SK-N-SH (cell line): ENCODE data around the gene ASIC4. TPM values are rescaled to one million over a fixed set of nuclear protein-coding genes. Genes with fewer than 3 reads are reported as not detected.
A peak's percentile ranks its signal among the peaks of the same experiment; 100 is the strongest.

ENCODE experiments used
- CTCF ChIA-PET: fragments of 300-600, 350-600 bp; formaldehyde crosslinking; extraction: SDS; loops from one replicate; lab custom pipeline; 2021; lab: Yijun Ruan, JAX
- POLR2A ChIA-PET: fragments of 350-600 bp; sonication (Branson Sonifier 250); formaldehyde crosslinking; extraction: SDS; loops from one replicate; lab custom pipeline; 2020; ENCODE audit warnings: antibody characterized with exemption, inconsistent platforms; lab: Yijun Ruan, JAX
- DNase-seq: peaks from one replicate; pipeline ENCODE4 v3.0.0; 2012
- H2AFZ ChIP-seq: fragments of 200-600 bp; sonication (generic); 2 replicates; pipeline ENCODE4 v1.8.1; 2016; ENCODE audit warnings: antibody characterized with exemption, mild to moderate bottlenecking, low read depth
- H3F3A ChIP-seq: fragments of 200-600 bp; sonication (generic); replicated peaks from 2 replicates; pipeline ENCODE3; 2016; ENCODE audit warnings: antibody characterized with exemption, mild to moderate bottlenecking; ENCODE audit not compliant: insufficient read depth
- H3K27ac ChIP-seq, 2 experiments: fragments of 200-500 bp in 1 of 2; fragments of 200-600 bp in 1 of 2; sonication (Bioruptor generic) in 1 of 2; sonication (generic), shearing (Covaris generic) in 1 of 2; 2 replicates each; pipeline versions ENCODE4 v1.5.1 to v1.6.1; 2014 to 2016; ENCODE audit warnings: low read depth in 2 of 2, inconsistent platforms in 1 of 2, low read length in 1 of 2, mild to moderate bottlenecking in 1 of 2, mixed read lengths in 1 of 2
- H3K27me3 ChIP-seq: fragments of 200-600 bp; sonication (generic), shearing (Covaris generic); 2 replicates; pipeline ENCODE4 v1.6.1; 2016; ENCODE audit warnings: mixed run types; ENCODE audit not compliant: insufficient read depth
- H3K36me3 ChIP-seq, 2 experiments: fragments of 200-500 bp in 1 of 2; fragments of 200-600 bp in 1 of 2; sonication (Bioruptor generic) in 1 of 2; sonication (generic) in 1 of 2; replicated peaks in 1 of 2; 2 replicates each; pipeline versions ENCODE3 to v1.5.1; 2014 to 2016; ENCODE audit warnings: low read length in 1 of 2, mild to moderate bottlenecking in 1 of 2; ENCODE audit not compliant: insufficient read depth in 2 of 2, control insufficient read depth in 1 of 2
- H3K4me1 ChIP-seq, 2 experiments: fragments of 200-500 bp in 1 of 2; fragments of 200-600 bp in 1 of 2; sonication (Bioruptor generic) in 1 of 2; sonication (generic), shearing (Covaris generic) in 1 of 2; 2 replicates each; pipeline versions ENCODE4 v1.5.1 to v1.6.1; 2014 to 2016; ENCODE audit warnings: low read depth in 1 of 2, low read length in 1 of 2, mixed run types in 1 of 2; ENCODE audit not compliant: insufficient read depth in 2 of 2, control insufficient read depth in 1 of 2
- H3K4me2 ChIP-seq: fragments of 200-600 bp; sonication (generic), shearing (Covaris generic); 2 replicates; pipeline ENCODE4 v1.6.1; 2017; ENCODE audit warnings: mixed run types
- H3K4me3 ChIP-seq, 2 experiments: fragments of 200-500 bp in 1 of 2; fragments of 200-600 bp in 1 of 2; sonication (Bioruptor generic) in 1 of 2; sonication (generic), shearing (Covaris generic) in 1 of 2; 2 replicates each; pipeline versions ENCODE4 v1.5.1 to v1.8.1; 2014 to 2016; ENCODE audit warnings: low read depth in 2 of 2, inconsistent platforms in 1 of 2, low read length in 1 of 2, mild to moderate bottlenecking in 1 of 2, mixed read lengths in 1 of 2, moderate library complexity in 1 of 2
- H3K79me2 ChIP-seq: fragments of 200-600 bp; sonication (generic); 2 replicates; pipeline ENCODE4 v1.8.1; 2017; ENCODE audit warnings: mild to moderate bottlenecking; ENCODE audit not compliant: insufficient read depth
- H3K9ac ChIP-seq: fragments of 200-600 bp; sonication (generic); 2 replicates; pipeline ENCODE4 v1.6.1; 2017; ENCODE audit warnings: mixed run types
- H3K9me2 ChIP-seq: fragments of 200-600 bp; sonication (generic); 2 replicates; pipeline ENCODE4 v1.6.1; 2017; ENCODE audit warnings: mixed run types
- H3K9me3 ChIP-seq: fragments of 200-600 bp; sonication (generic); 2 replicates; pipeline ENCODE4 v1.6.1; 2017; ENCODE audit warnings: mixed run types, mild to moderate bottlenecking, moderate library complexity
- H4K20me1 ChIP-seq: fragments of 200-600 bp; sonication (generic); 2 replicates; pipeline ENCODE4 v1.6.1; 2017; ENCODE audit warnings: mild to moderate bottlenecking, mixed run types; ENCODE audit not compliant: insufficient read depth
- ELF1 ChIP-seq: IDR thresholded peaks from 2 replicates; pipeline ENCODE4 v1.4.0; 2012
- FOXJ3 ChIP-seq: sonication (generic); formaldehyde crosslinking; IDR thresholded peaks from 2 replicates; pipeline ENCODE4 v1.5.1; 2020; ENCODE audit warnings: mild to moderate bottlenecking, missing genetic modification reagents
- FOXM1 ChIP-seq: IDR thresholded peaks from 2 replicates; pipeline ENCODE4 v1.4.0; 2012; ENCODE audit warnings: low read depth, mild to moderate bottlenecking
- GABPA ChIP-seq: IDR thresholded peaks from 2 replicates; pipeline ENCODE4 v1.4.0; 2012; ENCODE audit warnings: low read depth, mild to moderate bottlenecking
- GATA2 ChIP-seq: sonication (generic); formaldehyde crosslinking; IDR thresholded peaks from 2 replicates; pipeline ENCODE4 v1.5.0; 2020; ENCODE audit warnings: mild to moderate bottlenecking, missing genetic modification reagents
- JUND ChIP-seq: IDR thresholded peaks from 2 replicates; pipeline ENCODE4 v1.4.0; 2012
- MAX ChIP-seq: IDR thresholded peaks from 2 replicates; pipeline ENCODE4 v1.4.0; 2012; ENCODE audit warnings: low read depth
- MEF2A ChIP-seq: IDR thresholded peaks from 2 replicates; pipeline ENCODE4 v1.4.0; 2012; ENCODE audit warnings: low read depth, borderline replicate concordance
- MXI1 ChIP-seq: IDR thresholded peaks from 2 replicates; pipeline ENCODE4 v1.6.1; 2012; ENCODE audit warnings: mild to moderate bottlenecking, low read depth, low read length, improper control_type of control experiment
- POLR2AphosphoS5 ChIP-seq: IDR thresholded peaks from 2 replicates; pipeline ENCODE4 v1.6.1; 2012; ENCODE audit warnings: low read depth, low read length
- RAD21 ChIP-seq: IDR thresholded peaks from 2 replicates; pipeline ENCODE4 v1.6.1; 2012; ENCODE audit warnings: mild to moderate bottlenecking, low read length
- RFX5 ChIP-seq: IDR thresholded peaks from 2 replicates; pipeline ENCODE4 v1.6.1; 2012; ENCODE audit warnings: mild to moderate bottlenecking, improper control_type of control experiment, low read length
- SIN3A ChIP-seq: IDR thresholded peaks from 2 replicates; pipeline ENCODE4 v1.6.1; 2012; ENCODE audit warnings: low read depth, mild to moderate bottlenecking, low read length, moderate library complexity, borderline replicate concordance
- SMC3 ChIP-seq: IDR thresholded peaks from 2 replicates; pipeline ENCODE4 v1.6.1; 2012; ENCODE audit warnings: low read depth, low read length, improper control_type of control experiment
- TEAD4 ChIP-seq: IDR thresholded peaks from 2 replicates; pipeline ENCODE4 v1.4.0; 2012; ENCODE audit warnings: mild to moderate bottlenecking, borderline replicate concordance; ENCODE audit not compliant: insufficient read depth
- YY1 ChIP-seq: IDR thresholded peaks from 2 replicates; pipeline ENCODE4 v1.4.0; 2012; ENCODE audit warnings: low read depth, mild to moderate bottlenecking
- WGBS: methylation state at CpG from one replicate; pipeline ENCODE4 v1.1.6; 2017; ENCODE audit warnings: low lambda C conversion rate; 5-methylcytosine and 5-hydroxymethylcytosine counted together
- polyA plus RNA-seq, 3 experiments: library from polyadenylated mRNA; depleted of rRNA; stranded (reverse); fragments of >200 nt; gene quantifications; 2 replicates each; pipeline ENCODE4 v1.2.3, GENCODE V29; 2012
- TF ChIP-seq, protein P1 (sequence below): fragments of 200-600 bp; sonication (generic); IDR thresholded peaks from 2 replicates; pipeline ENCODE4 v1.6.1; 2017; ENCODE audit warnings: antibody characterized with exemption, mild to moderate bottlenecking, moderate library complexity
- TF ChIP-seq, protein P2 (sequence below): fragments of 150-350 bp; IDR thresholded peaks from 2 replicates; pipeline ENCODE4 v1.6.1; 2017; ENCODE audit warnings: antibody characterized with exemption, low read length, low read depth, borderline replicate concordance
- TF ChIP-seq, protein P3 (sequence below): IDR thresholded peaks from 2 replicates; pipeline ENCODE4 v1.6.1; 2012; ENCODE audit warnings: mild to moderate bottlenecking, low read depth, low read length, moderate library complexity

The ASIC4 gene
- polyA plus RNA-seq, 1 of the 3 experiments (the other 2 are of a cell fraction): 0.05 TPM

DNA sequence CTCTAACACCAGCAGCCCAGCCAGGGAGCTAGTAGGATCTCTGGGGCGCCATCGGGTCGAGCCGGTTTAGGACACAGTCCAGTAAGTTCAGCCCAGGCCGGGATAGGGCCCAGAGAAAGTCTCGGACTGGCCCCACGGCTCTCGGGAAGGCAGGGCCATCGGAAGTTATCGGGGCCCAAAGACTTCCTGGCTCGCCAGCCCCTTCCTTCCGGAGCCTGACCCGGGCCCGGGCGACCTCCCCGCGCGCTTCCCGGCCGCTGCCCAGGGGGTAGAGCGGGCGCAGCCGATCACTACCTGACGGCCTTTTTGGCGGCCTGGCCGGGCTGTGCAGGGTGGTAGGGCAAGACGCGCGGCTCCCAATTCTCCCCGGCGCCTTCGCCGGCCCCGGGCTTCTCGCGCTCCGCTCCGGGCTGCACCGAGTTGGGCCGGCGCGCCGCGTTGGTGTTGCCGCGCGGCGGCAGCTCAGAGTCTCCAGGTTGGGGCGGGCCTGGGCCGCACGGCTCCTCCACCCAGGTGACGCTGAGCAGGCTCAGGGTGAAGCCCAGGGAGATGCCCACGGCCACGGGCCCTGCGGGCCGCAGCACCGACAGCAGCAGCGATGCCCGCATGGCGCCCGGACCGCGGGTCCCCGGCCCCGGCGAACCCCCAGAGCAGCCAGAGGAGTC, 28.8 kb downstream of the ASIC4 start:
- Histone ChIP-seq H3K9me3 (no peaks in the 10 kb centered on the region), H3K4me1 (peaks cover 7 to 32% of the 10 kb centered on the region in 2 experiments; a peak in 2 of 4 replicates), H3K4me2 (peak overlapping the region; percentile 97), H4K20me1 (peaks cover 20% of the 10 kb centered on the region), H3K36me3 (peaks cover 9 to 30% of the 10 kb centered on the region in 2 experiments), H3F3A (peaks cover 6% of the 10 kb centered on the region), H3K9me2 (no peaks in the 10 kb centered on the region), H3K79me2 (peaks cover 13% of the 10 kb centered on the region), H3K27me3 (no peaks in the 10 kb centered on the region), H3K9ac (peak overlapping the region; percentile 75), H3K4me3 (peak overlapping the region; percentile 62 to 86), H3K27ac (peak overlapping the region; percentile 62 to 77), H2AFZ (peak overlapping the region; percentile 78)
- ChIA-PET CTCF (interaction anchor here (0.6 to 62.1 kb wide), 22 partner anchors 15 to 265 kb away, joined by 3 to 2824 read pairs (median 9); partner anchors contain the start of genes ASIC4, GMPPA and STK11IP), POLR2A (interaction anchor here (1.0 to 1.9 kb wide), 6 partner anchors 10 to 55 kb away, joined by 3 to 14 read pairs (median 9); partner anchors contain the start of genes GMPPA, INHA, OBSL1 and STK11IP)
- DNase-seq: peak; percentile 71
- TF ChIP-seq YY1 (0 out of 2 replicates have a peak, but pooled peaks have one; percentile 16), GABPA (peak; percentile 71), MAX (peak; percentile 16; the same call in 1 of the 2 replicates), FOXJ3 (no peak), RFX5 (no peak), RAD21 (no peak), SMC3 (no peak), POLR2AphosphoS5 (no peak), FOXM1 (no peak)
- TF ChIP-seq, protein P1, sequence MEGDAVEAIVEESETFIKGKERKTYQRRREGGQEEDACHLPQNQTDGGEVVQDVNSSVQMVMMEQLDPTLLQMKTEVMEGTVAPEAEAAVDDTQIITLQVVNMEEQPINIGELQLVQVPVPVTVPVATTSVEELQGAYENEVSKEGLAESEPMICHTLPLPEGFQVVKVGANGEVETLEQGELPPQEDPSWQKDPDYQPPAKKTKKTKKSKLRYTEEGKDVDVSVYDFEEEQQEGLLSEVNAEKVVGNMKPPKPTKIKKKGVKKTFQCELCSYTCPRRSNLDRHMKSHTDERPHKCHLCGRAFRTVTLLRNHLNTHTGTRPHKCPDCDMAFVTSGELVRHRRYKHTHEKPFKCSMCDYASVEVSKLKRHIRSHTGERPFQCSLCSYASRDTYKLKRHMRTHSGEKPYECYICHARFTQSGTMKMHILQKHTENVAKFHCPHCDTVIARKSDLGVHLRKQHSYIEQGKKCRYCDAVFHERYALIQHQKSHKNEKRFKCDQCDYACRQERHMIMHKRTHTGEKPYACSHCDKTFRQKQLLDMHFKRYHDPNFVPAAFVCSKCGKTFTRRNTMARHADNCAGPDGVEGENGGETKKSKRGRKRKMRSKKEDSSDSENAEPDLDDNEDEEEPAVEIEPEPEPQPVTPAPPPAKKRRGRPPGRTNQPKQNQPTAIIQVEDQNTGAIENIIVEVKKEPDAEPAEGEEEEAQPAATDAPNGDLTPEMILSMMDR: no peak
- TF ChIP-seq, protein P2, sequence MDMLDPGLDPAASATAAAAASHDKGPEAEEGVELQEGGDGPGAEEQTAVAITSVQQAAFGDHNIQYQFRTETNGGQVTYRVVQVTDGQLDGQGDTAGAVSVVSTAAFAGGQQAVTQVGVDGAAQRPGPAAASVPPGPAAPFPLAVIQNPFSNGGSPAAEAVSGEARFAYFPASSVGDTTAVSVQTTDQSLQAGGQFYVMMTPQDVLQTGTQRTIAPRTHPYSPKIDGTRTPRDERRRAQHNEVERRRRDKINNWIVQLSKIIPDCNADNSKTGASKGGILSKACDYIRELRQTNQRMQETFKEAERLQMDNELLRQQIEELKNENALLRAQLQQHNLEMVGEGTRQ: no peak
- 0% methylated on average over 19 of the region's 66 CpGs for WGBS

GRCh38 chr2:219543596-219544358, 29.5 kb downstream of the ASIC4 start, which contains the start of the genes CHPF and TMEM198:
CHPF (minus strand) TSS chr2:219543809; CDS start chr2:219543538, 271 bp downstream.
TMEM198 (plus strand) TSS chr2:219544028; CDS start chr2:219544728, 700 bp downstream.
- Histone ChIP-seq H4K20me1 (peaks cover 20% of the 10 kb centered on the region), H3K27me3 (no peaks in the 10 kb centered on the region), H3K4me1 (peaks cover 7 to 30% of the 10 kb centered on the region in 2 experiments; a peak in 2 of 4 replicates), H3K4me2 (peak within 1 kb of the TSS; percentile 97), H3K9ac (peak within 1 kb of the TSS; percentile 75), H2AFZ (peak within 1 kb of the TSS; percentile 92), H3K9me3 (no peaks in the 10 kb centered on the region), H3K36me3 (peaks cover 9 to 29% of the 10 kb centered on the region in 2 experiments), H3F3A (peaks cover 6% of the 10 kb centered on the region), H3K79me2 (peaks cover 13% of the 10 kb centered on the region), H3K4me3 (peak within 1 kb of the TSS; percentile 62 to 86), H3K27ac (peak within 1 kb of the TSS; percentile 73 to 77), H3K9me2 (no peaks in the 10 kb centered on the region)
- CTCF ChIA-PET: interaction anchor here (0.6 to 62.1 kb wide), 15 partner anchors 9 to 266 kb away, joined by 3 to 2824 read pairs (median 7); partner anchors contain the start of genes ASIC4, GMPPA and STK11IP
- DNase-seq: peak; percentile 100
- 2% methylated on average over 34 of the region's 75 CpGs for WGBS
- POLR2A ChIA-PET: interaction anchor here (1.0 to 1.9 kb wide), 6 partner anchors 9 to 54 kb away, joined by 3 to 14 read pairs (median 9); partner anchors contain the start of genes GMPPA, INHA, OBSL1 and STK11IP
- TF ChIP-seq, protein P3, sequence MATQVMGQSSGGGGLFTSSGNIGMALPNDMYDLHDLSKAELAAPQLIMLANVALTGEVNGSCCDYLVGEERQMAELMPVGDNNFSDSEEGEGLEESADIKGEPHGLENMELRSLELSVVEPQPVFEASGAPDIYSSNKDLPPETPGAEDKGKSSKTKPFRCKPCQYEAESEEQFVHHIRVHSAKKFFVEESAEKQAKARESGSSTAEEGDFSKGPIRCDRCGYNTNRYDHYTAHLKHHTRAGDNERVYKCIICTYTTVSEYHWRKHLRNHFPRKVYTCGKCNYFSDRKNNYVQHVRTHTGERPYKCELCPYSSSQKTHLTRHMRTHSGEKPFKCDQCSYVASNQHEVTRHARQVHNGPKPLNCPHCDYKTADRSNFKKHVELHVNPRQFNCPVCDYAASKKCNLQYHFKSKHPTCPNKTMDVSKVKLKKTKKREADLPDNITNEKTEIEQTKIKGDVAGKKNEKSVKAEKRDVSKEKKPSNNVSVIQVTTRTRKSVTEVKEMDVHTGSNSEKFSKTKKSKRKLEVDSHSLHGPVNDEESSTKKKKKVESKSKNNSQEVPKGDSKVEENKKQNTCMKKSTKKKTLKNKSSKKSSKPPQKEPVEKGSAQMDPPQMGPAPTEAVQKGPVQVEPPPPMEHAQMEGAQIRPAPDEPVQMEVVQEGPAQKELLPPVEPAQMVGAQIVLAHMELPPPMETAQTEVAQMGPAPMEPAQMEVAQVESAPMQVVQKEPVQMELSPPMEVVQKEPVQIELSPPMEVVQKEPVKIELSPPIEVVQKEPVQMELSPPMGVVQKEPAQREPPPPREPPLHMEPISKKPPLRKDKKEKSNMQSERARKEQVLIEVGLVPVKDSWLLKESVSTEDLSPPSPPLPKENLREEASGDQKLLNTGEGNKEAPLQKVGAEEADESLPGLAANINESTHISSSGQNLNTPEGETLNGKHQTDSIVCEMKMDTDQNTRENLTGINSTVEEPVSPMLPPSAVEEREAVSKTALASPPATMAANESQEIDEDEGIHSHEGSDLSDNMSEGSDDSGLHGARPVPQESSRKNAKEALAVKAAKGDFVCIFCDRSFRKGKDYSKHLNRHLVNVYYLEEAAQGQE: peak; percentile 98
- TF ChIP-seq JUND (no peak), MEF2A (no peak), MXI1 (peak; percentile 81), TEAD4 (no peak), RAD21 (no peak), GATA2 (CRISPR knock-in tag) (no peak), SIN3A (peak; percentile 65; the same call in 1 of the 2 replicates), ELF1 (peak; percentile 49; the same call in 1 of the 2 replicates), YY1 (no peak), POLR2AphosphoS5 (peak; percentile 63; the same call in 1 of the 2 replicates)
